OCI-LY7 (cell line): Measurements from ENCODE around the gene EBPL.

Source experiments
- EZH2phosphoT487 ChIP-seq: fragments of 200-600 bp; sonication (generic); IDR thresholded peaks from 2 replicates; pipeline ENCODE4 v1.6.1; 2018; ENCODE audit warnings: low read depth, borderline replicate concordance, mild to moderate bottlenecking, mixed run types, antibody characterized with exemption, low read length, moderate library complexity, mixed read lengths
- TF ChIP-seq, protein P1 (sequence below): fragments of 200-600 bp; sonication (generic); conservative IDR thresholded peaks from 2 replicates; pipeline ENCODE4 v1.5.1; 2014; ENCODE audit warnings: mild to moderate bottlenecking, antibody characterized with exemption, low read length, moderate library complexity, mixed read lengths

DNA sequence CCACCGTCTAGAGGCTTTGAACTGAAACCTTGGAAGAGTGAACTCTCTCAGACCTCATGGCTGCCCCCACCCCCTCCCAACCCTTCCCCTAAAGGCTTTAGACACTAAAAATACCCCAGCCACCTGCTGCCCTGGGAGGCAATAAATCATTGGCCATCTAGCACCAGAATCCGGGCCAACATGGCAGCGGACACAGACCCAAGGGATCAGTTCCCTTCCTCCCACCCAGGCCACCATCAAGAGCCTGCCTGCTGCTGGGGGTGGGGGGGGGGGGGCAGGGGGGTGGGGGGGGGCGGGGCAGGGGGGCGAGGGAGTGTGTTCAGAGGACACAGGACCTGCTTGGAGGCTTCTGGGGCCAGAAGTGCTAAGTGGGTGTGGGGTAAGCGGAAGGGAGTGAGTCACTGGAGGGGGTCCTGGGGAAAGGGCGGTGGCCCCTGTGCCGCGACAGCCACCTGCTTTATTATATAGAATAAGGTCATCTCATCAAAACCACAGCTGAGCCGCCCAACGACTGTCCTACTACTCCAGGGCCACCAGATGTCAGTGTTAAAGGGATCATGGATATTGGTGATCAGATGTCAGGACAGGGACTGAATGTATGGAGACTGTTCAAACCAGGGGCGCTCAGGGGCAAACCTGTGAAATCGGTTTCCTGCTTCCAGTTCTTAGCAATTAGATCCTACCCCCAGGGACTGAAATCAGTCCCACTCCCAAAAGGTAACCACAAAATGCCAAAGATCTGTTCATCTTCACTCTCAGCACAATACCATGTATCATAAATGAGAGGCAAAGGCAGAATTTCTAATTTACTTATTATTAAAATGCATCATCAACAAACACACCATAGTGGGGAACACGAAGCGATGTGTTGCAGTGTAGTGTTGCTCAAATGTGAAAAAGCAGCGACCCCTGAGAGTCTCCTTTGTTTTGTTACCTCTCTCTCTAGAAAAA, 38.7 kb downstream of the EBPL start:
- TF ChIP-seq, protein P1, sequence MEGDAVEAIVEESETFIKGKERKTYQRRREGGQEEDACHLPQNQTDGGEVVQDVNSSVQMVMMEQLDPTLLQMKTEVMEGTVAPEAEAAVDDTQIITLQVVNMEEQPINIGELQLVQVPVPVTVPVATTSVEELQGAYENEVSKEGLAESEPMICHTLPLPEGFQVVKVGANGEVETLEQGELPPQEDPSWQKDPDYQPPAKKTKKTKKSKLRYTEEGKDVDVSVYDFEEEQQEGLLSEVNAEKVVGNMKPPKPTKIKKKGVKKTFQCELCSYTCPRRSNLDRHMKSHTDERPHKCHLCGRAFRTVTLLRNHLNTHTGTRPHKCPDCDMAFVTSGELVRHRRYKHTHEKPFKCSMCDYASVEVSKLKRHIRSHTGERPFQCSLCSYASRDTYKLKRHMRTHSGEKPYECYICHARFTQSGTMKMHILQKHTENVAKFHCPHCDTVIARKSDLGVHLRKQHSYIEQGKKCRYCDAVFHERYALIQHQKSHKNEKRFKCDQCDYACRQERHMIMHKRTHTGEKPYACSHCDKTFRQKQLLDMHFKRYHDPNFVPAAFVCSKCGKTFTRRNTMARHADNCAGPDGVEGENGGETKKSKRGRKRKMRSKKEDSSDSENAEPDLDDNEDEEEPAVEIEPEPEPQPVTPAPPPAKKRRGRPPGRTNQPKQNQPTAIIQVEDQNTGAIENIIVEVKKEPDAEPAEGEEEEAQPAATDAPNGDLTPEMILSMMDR: peak; percentile 75
- TF ChIP-seq EZH2phosphoT487: no peak
